Mesothelial cell of epicardium (in vitro differentiated cells): ENCODE measurements around the gene RASSF5. TPM values are rescaled to one million over a fixed set of nuclear protein-coding genes. Genes with fewer than 3 reads are reported as not detected.
"Not testable (repeated sequence)": the region's sequence is repeated elsewhere in the genome, so short reads cannot be mapped to it uniquely, and the experiment has no call there.

Experiments used
- DNase-seq, 2 experiments: peaks; one replicate each; pipeline ENCODE4 v3.0.0; 2021; ENCODE audit warnings: low spot score in 2 of 2; ENCODE audit not compliant: unreplicated experiment in 2 of 2
- H3K27ac Mint-ChIP-seq: 2 replicates; pipeline ENCODE4 v1.8.0; 2021; ENCODE audit warnings: mixed read lengths
- H3K27me3 Mint-ChIP-seq: 2 replicates; pipeline ENCODE4 v1.8.0; 2021; ENCODE audit warnings: low read depth, mixed read lengths
- H3K36me3 Mint-ChIP-seq: 2 replicates; pipeline ENCODE4 v1.8.0; 2021; ENCODE audit warnings: mixed read lengths
- H3K4me1 Mint-ChIP-seq: 2 replicates; pipeline ENCODE4 v1.8.0; 2021; ENCODE audit warnings: mixed read lengths
- H3K4me3 Mint-ChIP-seq: 2 replicates; pipeline ENCODE4 v1.8.0; 2021; ENCODE audit warnings: mild to moderate bottlenecking, moderate library complexity, mixed read lengths
- H3K9me3 Mint-ChIP-seq: 2 replicates; pipeline ENCODE4 v1.8.0; 2021; ENCODE audit warnings: mixed read lengths
- total RNA-seq: library from RNA; stranded (reverse); gene quantifications from 3 replicates; pipeline ENCODE4 v1.2.1, GENCODE V29; 2021
- TF ChIP-seq, protein P1 (sequence below): fragments of 200-600 bp; sonication (generic); IDR thresholded peaks from one replicate; pipeline ENCODE4 v1.5.0; 2021; ENCODE audit warnings: antibody characterized with exemption; ENCODE audit not compliant: unreplicated experiment

Gene RASSF5
- total RNA-seq, 1 donor from 2014 or later: 6.8 TPM

DNA sequence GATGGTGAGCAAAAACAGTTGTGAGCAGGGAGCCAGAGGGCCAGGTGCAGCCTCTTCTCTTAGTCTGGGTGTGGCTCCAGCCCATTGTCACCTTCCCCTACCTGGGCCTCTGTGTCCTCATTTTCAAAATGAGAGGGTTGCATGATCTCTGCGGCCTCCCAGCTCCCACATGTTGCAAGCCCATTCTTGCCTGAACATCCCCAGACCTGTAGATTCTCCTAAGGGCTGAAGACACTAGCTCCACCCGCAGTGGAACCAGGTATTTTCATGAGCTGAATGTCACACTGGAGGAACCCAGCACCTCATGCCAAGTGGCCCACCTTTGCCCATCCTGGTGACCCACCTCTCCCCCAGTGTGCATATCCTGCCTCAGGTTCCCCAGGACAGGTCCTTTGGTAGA, 24.7 kb upstream of the RASSF5 start:
- Mint-ChIP-seq H3K4me3 (no peak overlapping the region), H3K4me1 (peaks cover 15% of the 10 kb centered on the region), H3K36me3 (peaks cover 4% of the 10 kb centered on the region), H3K9me3 (no peaks in the 10 kb centered on the region), H3K27me3 (no peaks in the 10 kb centered on the region), H3K27ac (no peak overlapping the region)
- DNase-seq: no peak
- TF ChIP-seq, protein P1, sequence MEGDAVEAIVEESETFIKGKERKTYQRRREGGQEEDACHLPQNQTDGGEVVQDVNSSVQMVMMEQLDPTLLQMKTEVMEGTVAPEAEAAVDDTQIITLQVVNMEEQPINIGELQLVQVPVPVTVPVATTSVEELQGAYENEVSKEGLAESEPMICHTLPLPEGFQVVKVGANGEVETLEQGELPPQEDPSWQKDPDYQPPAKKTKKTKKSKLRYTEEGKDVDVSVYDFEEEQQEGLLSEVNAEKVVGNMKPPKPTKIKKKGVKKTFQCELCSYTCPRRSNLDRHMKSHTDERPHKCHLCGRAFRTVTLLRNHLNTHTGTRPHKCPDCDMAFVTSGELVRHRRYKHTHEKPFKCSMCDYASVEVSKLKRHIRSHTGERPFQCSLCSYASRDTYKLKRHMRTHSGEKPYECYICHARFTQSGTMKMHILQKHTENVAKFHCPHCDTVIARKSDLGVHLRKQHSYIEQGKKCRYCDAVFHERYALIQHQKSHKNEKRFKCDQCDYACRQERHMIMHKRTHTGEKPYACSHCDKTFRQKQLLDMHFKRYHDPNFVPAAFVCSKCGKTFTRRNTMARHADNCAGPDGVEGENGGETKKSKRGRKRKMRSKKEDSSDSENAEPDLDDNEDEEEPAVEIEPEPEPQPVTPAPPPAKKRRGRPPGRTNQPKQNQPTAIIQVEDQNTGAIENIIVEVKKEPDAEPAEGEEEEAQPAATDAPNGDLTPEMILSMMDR: no peak

DNA sequence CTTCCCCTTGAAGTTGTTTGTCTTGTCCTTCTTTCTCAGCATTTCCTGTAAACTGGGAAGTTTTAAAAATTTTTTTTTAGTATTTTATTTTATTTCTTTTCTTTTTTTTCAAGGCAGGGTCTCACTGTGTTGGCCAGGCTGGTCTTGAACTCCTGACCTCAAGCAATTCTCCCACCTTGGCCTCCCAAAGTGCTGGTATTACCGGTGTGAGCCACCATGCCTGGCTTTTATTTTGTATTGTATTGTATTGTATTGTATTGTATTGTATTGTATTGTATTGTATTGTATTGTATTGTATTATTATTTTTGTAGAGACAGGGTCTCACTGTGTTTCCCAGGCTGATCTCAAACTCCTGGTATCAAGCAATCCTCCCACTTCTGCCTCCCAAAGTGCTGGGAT, 23.5 kb upstream of the RASSF5 start:
- not testable (repeated sequence) for H3K9me3 Mint-ChIP-seq, H3K27me3 Mint-ChIP-seq, H3K4me3 Mint-ChIP-seq, H3K27ac Mint-ChIP-seq, DNase-seq, H3K36me3 Mint-ChIP-seq
- peaks cover 13% of the 10 kb centered on the region for H3K4me1 Mint-ChIP-seq

DNA sequence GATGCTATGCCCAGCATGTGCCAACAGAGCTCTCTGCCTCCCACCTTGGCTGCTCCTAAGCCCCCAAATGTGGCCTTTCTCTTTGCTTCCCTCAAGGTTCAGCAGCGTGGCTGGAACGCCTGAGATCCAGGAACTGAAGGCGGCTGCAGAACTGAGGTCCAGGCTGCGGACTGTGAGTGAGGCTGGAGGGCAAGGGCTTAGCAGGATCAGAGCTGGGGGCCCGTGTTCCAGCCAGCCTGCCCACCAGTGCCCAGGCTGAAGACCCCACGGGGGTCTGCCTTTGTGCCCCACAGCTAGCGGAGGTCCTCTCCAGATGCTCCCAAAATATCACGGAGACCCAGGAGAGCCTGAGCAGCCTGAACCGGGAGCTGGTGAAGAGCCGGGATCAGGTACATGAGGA, 22.4 kb upstream of the RASSF5 start:
- Mint-ChIP-seq H3K27ac (no peak overlapping the region), H3K27me3 (no peaks in the 10 kb centered on the region), H3K36me3 (no peaks in the 10 kb centered on the region), H3K4me1 (peaks cover 4% of the 10 kb centered on the region), H3K4me3 (no peak overlapping the region), H3K9me3 (no peaks in the 10 kb centered on the region)
- no peak for DNase-seq
- TF ChIP-seq, protein P1: no peak

DNA sequence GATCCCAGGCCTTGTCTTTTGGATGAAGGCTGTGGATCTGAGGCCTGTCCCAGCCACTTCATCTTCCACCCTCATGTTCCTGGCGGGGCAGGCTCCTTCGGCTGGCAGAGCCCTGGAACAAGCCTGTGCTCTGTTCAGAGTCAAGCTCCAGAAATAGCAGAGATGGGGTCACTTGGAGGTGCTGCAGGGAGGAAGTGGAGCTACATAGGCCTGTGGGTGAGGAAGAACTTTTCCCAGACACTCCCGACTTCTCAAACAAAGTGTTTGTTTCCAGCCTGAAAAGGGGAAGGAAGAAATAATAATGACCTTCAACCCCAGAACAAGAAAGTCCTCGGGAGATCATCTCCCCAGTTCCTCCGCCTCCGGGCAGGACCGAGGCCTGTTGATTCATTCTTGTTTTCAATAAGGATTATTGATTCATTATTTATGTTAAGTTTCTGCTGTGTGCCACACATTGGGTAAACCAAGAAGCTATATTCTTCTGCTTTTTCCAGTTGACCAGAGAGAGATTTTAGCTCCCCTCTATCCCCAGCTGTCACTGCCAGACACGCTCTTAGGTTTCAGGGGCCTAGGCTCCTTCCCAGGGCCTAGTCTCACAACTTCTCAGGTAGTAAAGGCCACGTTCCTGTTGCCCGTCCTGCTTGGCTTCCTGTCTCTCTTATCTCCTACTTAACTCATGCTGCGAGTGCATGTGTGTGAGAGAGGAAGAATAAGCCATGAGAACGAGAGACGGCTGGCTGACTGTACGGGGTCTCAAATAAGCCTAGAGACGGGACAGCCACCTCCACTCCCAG, 20.1 kb upstream of the RASSF5 start:
- Mint-ChIP-seq H3K9me3 (no peaks in the 10 kb centered on the region), H3K36me3 (peaks cover under 1% of the 10 kb centered on the region), H3K4me1 (peaks cover 18% of the 10 kb centered on the region), H3K4me3 (no peak overlapping the region), H3K27me3 (no peaks in the 10 kb centered on the region), H3K27ac (peak overlapping the region; percentile 12)
- TF ChIP-seq, protein P1: no peak
- no peak for DNase-seq

DNA sequence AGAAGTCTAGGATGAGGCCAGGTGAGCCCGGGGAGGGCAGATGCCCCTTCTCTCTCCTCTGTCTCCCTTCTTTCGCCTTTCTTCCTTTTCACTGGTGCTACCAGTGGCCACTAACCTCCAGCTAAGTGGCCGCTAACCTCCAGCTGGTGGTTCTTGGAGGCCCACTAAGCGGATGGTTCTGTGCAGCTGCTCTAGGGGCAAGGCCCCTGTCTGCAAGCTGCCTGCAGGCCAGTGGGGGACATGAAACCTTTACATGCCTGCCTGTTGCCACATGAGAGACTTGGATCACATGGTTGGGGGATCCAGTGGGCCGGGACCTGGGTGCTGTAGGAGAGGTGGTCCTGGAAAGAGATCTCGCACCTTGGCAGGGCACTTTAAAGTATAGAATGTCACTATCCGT, 19.4 kb upstream of the RASSF5 start:
- Mint-ChIP-seq H3K27me3 (no peaks in the 10 kb centered on the region), H3K4me3 (no peak overlapping the region), H3K9me3 (no peaks in the 10 kb centered on the region), H3K27ac (no peak overlapping the region), H3K4me1 (peaks cover 18% of the 10 kb centered on the region), H3K36me3 (peaks cover 2% of the 10 kb centered on the region)
- TF ChIP-seq, protein P1: no peak
- no peak for DNase-seq

DNA sequence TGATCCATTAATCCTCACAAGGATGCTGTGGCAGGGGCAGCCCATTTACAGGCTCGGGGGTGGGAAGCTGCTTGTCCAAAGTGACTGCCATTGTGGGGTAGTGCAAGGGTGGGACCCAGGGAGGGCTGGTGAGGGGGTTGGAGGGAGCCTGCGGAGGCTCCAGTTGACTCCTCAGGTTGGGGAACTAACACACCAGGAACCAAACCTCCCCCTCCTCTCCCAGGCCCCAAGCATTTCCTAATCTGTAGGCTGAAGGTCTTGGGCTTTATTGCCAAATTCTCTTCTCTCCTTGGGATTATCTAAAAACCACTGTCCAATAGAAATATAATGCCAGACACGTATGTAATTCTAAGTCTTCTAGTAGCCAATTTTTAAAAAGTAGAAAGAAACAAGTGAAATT, 18.9 kb upstream of the RASSF5 start:
- Mint-ChIP-seq H3K4me1 (peaks cover 18% of the 10 kb centered on the region), H3K27ac (no peak overlapping the region), H3K27me3 (no peaks in the 10 kb centered on the region), H3K36me3 (peaks cover 2% of the 10 kb centered on the region), H3K4me3 (no peak overlapping the region), H3K9me3 (no peaks in the 10 kb centered on the region)
- no peak for DNase-seq
- TF ChIP-seq, protein P1: no peak
